GM18498 (cell line): Measurements from ENCODE around the gene FAM120B.
"Not testable (repeated sequence)": the region's sequence is repeated elsewhere in the genome, so short reads cannot be mapped to it uniquely, and the experiment has no call there.

Source experiments
- ATAC-seq: cut with Tn5 transposase; IDR thresholded peaks from one replicate; pipeline ENCODE4 v1.9.1; 2021; ENCODE audit warnings: mild to moderate bottlenecking, moderate library complexity; ENCODE audit not compliant: unreplicated experiment

The FAM120B gene

DNA sequence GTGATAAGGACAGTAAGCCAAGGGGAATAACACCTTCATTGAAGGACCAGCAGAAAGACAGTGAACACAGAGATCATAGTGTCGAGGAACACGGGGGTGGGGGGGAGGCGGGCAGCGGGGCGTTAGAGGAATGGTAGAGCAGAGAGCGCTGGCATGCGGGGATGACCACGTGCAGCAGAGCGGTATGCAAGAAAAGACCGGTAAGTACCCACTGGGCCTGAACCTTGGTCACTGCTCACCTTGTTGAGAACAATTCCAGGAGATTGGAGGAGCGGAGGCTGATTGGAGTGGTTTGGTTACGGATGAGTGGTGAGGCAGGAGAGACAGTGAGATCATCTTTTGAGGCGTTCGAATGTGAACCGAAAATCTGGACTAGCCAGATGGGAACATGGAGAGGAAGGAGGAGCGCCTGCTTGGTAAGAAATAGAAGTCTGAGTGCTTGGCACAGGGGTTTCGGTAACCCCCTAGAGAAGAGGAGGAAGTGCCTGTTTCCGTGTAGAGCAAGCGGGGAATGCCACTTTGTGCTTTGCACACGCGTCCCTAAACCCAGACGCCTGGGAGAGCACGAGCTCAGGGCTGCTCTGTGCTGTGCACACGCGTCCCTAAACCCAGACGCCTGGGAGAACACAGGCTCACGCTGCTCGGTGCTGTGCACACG, 70.0 kb downstream of the FAM120B start:
- no peak for ATAC-seq

DNA sequence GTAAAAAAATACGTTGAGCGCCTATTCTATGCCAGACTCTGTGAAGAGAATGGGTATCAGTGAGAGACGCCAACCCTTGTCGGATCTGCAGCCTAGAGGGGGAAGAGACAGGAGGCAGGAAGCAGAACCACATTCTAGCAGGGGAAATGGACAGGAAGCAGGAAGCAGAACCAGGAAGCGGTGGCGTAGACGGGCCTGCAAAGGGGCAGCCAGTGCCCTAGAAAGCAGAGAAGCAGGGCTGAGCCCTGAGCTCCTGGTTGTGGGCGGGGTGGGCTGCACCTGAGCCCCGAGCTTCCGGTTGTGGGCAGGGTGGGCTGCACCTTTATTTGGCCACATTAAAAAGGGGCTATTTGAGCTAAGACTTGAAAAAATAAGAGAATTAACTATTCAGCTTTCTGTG, 71.9 kb downstream of the FAM120B start:
- ATAC-seq, result no peak

DNA sequence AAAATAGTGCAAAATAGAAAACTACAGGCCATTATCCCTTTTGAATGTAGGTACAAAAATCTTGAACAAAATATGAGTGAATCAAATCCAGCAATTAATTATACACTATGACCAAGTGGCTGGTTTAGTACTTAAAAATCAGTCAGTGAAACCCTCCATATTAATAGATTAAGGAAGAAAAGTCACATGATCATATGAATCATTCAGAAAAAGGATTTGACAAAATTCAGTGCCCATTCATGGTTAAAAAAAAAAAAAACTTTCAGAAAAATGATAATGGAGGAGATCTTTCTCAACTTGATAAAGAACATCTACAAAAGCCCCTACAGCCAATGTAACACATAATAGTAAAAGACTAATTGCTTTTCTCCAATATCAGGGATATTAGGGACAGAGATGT, 75.0 kb downstream of the FAM120B start:
- no peak for ATAC-seq

DNA sequence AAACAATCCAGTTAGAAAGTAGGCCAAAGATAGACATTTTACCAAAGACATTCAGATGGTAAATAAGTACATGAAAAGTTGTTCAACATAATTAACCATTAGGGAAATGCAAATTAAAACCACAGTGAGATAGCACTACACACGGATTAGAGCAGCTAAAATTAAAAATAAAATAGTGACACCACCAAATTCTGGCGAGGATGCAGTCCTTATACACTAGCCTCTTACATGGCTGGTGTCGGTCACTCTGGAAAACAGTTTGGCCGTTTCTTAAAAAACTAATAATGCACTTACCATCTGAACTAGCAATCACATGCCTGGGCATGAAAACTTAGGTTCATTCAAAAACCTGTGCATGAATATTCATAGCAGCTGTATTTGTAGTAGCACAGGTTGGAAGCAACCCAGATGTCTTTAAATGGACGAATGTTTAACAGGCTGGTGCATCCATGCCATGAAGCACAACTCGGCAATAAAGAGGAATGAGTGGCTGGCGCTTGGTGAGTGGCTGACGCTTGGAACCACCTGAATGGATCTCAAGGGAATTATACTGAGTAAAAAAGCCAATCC, 77.0 kb downstream of the FAM120B start:
- ATAC-seq, result no peak

DNA sequence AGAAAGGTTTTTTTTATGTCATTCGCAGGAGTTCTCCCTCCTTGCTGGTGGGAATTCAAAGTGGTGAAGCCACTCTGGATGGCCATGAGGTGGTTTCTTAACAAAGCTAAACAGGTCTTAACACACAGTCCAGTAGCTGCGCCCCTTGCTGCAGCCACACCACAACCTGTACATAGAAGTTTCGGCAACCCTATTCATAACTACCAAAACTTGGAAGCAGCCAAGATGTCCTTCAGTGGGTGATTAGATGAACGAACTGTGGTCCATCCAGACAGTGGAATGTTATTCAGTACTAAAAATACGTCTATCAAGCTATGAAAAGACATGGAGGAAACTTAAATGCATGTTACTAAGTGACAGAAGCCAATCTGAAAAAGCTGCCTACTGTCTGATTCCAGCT, 78.9 kb downstream of the FAM120B start:
- no peak for ATAC-seq

DNA sequence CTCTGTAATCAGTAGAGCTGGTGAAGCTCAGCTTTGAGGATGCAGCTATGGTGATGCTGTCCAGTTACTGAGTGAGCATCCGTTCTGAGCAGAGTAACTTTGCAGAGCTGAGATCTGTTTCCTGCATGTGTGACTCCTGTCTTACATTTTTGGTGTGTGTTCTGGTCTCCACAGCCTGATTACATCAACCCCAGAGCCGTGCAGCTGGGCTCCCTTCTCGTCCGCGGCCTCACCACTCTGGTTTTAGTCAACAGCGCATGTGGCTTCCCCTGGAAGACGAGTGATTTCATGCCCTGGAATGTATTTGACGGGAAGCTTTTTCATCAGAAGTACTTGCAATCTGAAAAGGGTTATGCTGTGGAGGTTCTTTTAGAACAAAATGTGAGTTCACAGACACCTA, 81.6 kb downstream of the FAM120B start:
- ATAC-seq, result no peak

DNA sequence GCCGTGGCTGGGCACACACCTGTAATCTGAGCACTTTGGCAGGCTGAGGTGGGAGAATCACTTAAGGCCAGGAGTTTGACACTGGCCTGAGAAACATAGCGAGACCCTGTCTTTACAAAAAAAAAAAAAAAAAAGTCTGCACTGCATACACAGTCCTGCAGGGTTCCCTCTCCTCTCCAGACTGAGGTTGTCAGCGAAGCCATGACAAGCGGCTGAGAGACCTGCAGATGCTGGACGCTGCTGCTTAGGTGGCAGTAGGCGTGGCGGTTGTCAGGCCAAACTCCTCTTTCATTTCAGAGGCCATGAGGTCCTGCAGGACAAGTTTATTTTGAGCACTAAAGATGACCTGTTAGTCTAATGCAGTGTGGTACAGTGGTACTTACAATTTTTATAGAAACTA, 86.5 kb downstream of the FAM120B start:
- ATAC-seq, result no peak

DNA sequence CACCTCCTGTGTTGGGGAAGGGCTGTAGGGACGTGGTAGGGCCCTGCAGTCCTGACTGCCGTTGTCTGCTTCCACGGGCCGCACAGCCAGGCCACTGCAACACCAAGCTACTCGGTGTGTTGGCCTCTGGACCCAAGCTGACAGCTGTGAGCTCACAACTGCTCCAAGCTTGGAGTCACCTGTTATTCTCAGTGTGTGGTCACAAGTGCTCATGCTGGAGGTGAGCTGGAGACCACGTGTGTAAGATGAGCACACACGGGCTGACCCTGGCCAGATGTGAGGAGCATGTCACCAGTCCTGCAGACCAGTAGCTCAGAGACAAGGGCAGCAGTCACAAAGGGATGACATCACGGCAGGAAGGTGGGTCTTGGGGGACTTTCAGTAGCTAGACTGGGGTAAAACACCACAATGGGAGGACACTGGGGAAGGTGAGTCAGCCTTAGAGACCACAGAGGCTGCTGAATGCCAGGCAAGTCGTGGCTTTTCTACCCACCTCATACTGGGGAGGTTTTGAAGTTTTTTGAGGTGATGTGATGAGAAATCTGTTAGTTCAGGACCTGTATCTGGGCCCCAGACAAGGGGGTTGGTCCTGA, 87.3 kb downstream of the FAM120B start:
- no peak for ATAC-seq

DNA sequence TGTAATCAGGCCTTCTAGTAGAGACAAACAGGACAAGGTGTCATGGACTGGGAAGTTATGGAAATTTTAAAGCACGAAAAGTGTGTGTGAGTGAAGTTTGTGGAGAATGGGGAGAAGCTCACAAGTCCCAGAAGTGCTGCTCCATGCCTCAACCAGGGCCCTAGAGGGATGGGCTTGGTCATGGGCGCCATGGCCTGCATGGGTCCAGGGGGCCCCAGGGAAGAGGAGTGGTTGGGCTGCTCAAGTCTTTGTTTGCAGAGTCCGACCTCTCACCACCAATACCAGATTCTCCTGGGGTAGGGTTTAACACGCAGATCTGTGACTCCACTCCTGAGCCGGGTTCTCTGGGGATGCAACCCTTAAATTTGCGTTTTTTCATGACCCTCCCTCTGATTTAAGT, 88.4 kb downstream of the FAM120B start:
- no peak for ATAC-seq

DNA sequence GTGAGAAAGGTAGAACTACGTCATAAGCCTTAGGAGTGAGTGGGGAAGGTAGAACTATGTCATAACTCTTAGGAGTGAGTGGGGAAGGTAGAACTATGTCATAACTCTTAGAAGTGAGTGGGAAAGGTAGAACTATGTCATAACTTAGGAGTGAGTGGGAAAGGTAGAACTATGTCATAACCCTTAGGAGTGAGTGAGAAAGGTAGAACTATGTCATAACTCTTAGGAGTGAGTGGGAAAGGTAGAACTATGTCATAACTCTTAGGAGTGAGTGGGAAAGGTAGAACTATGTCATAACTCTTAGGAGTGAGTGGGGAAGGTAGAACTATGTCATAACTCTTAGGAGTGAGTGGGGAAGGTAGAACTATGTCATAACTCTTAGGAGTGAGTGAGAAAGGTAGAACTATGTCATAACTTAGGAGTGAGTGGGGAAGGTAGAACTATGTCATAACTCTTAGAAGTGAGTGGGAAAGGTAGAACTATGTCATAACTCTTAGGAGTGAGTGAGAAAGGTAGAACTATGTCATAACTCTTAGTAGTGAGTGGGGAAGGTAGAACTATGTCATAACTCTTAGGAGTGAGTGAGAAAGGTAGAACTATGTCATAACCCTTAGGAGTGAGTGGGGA, 92.3 kb downstream of the FAM120B start:
- ATAC-seq, result not testable (repeated sequence)

DNA sequence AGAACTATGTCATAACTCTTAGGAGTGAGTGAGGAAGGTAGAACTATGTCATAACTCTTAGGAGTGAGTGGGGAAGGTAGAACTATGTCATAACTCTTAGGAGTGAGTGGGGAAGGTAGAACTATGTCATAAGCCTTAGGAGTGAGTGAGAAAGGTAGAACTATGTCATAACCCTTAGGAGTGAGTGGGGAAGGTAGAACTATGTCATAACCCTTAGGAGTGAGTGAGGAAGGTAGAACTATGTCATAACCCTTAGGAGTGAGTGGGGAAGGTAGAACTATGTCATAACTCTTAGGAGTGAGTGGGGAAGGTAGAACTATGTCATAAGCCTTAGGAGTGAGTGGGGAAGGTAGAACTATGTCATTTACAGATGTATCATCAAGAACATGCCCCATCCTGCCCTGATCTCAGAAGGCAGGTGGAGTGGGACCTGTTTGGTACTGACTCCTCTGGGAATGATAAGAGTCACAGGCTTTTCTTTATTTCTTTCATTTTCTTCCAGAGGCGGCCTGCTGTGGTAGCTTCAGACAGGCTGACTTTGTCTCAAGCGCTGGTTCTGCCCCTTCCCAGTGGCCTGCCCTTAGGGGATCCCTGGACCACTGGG, 93.5 kb downstream of the FAM120B start:
- not testable (repeated sequence) for ATAC-seq

DNA sequence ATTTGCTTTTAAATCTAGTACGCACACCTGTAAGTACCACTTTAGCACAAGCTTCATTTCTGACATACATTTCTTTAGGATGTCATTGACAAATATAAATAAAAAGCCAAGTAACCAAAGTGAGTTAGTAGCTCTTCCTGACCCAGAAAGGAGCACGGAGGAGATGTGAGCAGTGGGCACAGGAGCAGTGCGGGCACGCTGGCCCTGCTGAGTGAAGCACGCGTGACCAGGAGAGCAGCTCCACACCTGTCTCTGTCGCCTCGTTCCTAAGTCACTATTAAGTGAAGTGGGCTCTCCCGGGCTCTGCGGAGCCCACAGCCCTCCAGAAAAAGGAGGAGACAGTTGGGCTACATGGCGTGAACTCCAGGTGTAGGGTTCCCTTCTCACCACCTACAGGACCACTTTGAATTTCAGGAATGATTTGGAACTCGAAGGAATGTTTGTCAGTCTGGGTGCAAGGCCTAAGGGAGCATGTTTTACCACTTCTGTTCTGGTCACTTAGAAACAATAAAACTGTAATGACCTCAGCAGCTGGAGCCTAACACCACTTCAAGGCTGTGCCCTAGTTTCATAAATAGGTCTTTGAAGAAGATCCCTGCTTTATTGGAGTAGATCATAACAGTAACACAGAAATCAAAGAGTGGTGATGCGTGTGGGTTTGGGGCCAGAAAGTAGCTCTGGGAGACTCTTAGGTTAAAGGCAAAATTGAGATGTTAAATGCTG, 95.9 kb downstream of the FAM120B start:
- no peak for ATAC-seq

DNA sequence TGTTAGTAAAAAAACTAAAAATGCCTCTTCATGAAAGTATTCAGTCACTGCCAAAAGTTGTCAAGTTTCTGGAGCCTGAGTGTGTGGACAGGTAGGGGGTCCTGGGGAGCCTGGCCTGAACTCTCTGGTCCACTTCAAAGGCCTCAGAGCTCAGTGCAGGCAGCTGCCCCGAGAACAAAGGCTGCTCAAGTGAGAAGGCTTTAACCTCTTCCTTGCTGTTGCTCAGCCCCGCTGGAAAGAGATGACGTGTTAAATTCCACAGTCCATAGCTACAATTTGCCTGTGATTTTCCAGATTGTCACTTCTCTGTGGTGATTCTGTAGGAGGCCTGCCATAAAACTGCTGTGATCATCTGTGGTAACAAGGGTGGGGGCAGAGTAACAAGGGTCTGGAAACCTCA, 96.9 kb downstream of the FAM120B start:
- ATAC-seq, result no peak

DNA sequence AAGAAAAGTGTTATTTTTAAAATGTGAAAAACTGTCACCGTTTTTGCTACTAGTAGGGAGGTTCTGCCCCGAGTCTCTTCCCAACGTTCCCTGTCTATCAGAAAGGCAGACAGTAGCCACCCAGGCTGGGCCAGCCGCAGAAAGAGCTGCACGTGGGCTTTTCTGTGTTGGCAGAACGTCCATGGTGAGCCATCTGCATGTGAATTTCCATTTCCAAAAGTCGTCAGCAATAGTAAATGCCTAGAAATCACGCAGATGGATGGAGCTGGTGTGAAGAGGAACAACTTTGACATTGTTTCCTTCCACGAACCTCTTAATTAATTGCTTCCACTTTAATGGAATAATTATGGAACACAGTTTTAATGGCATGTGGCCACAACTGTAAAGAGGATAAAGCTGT, 97.5 kb downstream of the FAM120B start:
- no peak for ATAC-seq

DNA sequence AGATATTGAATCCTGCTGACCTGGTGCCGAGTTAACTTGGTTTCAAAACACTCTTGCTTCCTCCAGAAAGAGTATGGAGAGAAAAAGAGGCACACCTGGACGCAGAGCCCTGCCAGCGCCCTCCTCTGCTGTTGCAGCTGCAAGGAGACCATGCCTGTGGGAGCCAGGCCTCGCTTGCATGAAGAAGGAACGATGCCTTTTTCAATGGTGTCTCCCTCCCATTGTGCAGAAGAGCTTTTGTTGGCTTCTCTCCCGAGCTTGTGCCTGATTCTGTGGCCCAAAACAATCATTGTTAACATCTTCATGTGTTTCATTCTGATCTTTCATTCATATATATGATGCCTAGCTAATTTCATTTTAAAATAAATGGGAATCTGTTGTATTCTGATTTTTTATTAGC, 98.1 kb downstream of the FAM120B start:
- ATAC-seq, result no peak

DNA sequence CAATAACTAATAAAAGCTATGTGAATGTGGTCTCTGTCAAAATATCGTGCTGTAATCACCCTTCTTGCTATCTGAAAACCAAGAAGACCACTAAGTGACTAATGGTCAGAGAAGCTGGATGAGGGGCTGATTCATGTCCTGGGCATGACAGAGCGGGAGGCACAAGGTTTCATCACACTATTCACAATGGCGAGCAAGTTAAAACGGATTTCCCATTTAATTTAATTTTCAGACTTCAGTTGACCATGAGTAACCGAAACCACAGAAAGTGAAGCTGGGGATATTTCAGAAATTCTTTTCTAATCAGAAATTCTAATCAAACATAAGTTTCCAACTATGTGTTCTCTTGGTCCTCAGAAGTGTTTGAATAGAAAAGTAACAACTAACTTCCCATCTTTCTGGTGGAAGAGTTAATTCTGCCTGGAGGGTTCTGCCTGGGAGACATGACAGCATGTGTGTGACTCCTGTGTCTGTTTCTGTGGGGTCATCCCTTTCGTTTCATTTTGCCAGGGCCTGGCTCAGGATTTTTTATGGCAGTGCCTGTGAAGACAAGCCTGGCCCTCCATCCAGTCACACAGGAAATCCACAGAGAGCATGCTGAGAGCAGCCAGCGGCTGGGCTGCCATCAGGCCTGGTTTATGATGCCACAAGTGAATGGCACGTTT, 98.9 kb downstream of the FAM120B start:
- no peak for ATAC-seq

DNA sequence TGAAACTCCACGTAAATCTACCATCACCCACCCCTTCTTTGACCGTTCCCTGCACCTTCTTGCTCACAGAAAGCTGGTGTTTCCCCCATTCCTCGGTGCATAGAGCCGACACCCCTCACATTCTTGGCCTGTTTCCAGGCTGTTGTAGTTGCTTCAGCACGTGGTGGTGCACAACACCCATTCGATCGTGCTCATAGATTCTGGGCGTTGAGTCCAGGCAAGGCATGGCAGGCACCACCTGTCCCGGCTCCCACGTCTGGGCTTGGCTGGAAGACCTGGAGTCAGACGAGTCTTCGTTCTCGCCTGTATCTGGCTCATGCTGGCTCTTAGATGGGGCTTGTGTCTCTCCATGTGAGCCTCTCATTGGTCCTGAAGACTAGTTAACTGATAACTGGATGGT, 100.6 kb downstream of the FAM120B start:
- ATAC-seq, result no peak

DNA sequence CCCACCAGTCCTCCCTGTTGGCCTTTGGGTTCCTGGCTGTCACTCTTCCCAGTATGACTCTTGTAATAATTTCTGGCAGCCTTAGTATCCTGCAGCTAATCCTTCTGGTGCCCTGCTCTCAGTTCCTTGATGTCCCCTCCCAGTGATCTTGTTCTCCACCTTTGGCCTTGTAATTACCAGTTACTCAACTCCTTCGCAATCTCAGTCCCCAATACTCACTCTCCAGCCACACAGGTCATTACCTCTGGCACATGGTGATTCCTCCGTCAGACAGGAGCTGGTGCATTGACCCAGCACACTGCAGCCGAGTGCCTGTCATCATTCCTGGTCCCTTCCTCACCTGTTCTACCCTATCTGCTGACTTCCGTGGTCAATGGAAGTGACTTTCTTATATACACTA, 101.4 kb downstream of the FAM120B start:
- no peak for ATAC-seq

DNA sequence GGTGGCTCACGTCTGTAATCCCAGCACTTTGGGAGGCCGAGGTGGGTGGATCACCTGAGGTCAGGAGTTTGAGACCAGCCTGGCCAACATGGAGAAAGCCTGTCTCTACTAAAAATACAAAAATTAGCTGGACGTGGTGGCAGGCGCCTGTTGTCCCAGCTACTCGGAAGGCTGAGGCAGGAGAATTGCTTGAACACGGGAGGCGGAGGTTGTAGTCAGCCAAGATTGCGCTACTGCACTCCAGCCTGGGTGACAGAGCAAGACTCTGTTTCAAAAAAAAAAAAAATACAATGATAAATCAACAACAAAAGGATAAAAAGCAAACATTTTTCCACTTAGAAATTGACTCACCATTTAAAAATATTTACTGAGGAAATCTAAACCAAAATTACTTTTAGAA, 103.2 kb downstream of the FAM120B start:
- ATAC-seq, result not testable (repeated sequence)

DNA sequence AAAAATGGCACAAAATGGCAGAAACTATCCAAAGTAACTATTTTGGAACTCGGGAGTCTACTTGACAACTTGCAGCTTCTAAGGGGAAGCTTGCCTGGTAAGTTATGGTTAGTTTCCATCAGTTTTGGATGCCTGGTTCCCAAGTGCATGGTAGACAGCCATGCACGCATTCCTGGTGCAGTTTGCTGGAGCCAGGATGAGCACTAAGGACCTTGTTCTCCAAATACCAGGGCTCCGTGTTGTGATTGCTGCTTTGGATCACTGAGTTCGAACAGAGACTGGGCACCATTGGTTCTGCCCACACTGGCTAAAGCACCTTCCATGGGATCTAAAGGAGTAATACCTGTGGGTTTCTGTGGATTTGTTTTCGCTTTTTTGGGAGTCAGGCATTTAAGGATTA, 103.7 kb downstream of the FAM120B start:
- ATAC-seq, result no peak

DNA sequence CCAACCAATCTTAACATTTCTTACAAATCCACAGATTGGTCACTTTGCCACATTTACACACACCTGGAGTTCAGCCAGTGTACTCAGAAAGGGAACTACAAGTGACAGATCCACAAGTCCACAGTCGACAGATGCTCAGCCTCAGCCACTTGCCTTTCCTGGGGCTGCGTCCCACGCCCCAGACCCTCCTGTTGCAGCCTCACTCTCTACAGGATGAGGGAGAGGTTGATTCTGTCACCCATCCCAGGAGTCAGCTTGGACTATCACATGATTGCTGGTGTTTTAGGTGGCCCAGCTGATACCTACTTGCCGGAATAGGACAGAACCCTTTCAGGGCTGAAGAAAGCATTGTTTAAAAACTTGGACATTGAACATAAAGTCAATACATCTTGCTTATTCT, 108.8 kb downstream of the FAM120B start:
- ATAC-seq, result no peak
